HG02884 (cell line): Measurements from ENCODE around the gene KCND2.

Experiments
- ATAC-seq: cut with Tn5 transposase; IDR thresholded peaks from one replicate; pipeline ENCODE4 v1.9.1; 2021; ENCODE audit warnings: mild to moderate bottlenecking, moderate library complexity; ENCODE audit not compliant: unreplicated experiment

The KCND2 gene

DNA sequence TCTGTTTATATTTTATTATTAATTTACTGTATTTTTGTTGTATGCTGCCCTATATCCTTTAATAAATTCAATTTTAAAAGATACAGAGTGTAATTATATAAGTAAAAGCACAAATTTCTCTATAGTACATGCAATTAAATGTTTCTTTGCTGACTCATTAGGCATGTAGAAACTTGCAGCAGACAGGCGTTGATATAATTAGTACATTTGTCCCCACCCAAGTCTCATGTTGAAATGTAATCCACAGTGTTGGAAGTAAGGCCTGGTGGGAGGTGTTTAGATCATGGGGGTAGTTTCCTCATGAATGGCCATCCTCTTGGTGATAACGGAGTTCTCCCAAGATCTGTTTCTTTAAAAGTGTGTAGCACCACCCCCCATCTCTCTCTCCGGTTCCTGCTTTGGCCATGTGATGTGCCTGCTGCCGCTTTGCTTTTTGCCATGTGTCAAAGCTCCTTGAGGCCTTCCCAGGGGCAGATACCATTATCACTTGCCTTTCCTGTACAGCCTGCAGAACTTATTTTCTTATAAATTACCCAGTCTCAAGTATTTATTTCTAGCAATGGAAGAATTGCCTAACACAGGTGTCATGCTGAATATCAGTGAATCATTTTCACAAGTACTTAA is 521.2 kb downstream of the KCND2 start:
- no peak for ATAC-seq

DNA sequence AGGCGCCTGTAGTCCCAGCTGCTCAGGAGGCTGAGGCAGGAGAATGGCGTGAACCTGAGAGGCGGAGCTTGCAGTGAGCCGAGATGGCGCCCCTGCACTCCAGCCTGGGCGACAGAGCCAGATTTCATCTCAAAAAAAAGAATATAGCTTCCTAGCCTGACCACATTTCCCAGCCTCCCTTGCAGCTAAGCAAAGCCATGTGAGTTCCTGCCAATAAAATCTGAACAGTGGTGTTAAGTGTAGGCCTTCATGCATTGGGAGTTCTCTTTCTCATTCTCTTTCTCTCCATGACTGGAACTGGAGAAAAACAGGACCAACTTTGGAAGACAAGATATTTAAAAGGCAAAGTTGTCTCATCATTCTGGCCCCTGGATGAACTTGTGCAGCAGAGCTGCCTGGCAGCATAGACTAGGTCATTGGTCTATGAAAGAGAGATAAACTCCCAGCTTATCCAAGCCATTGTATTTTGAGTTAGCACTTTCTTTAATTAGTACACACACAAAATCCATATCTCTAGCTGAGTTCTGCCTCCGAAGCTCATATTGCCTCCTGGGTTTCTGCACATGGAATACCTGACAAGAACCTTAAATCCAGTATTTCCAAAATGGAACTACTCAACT is 524.2 kb downstream of the KCND2 start:
- ATAC-seq: no peak

DNA sequence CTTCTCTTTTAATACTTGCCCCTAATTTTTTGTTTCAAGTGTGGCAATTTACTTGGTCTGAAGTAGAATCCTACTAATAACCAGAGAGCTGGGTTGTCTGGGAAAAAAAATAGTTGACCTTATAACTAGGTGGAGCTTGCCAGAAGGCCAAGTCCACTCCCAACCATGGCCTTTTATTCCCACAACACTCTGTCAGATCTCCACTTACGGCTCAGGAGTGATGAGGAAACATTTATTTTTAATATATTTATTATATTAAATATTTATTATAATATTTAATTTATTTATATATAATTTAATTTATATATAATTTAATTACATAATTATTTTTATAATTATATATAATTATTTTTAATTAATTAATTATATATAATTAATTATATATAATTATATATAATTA is 526.2 kb downstream of the KCND2 start:
- ATAC-seq: no peak
